IgD-negative memory B cell (primary cell): Measurements from ENCODE around the gene PNCK. TPM values are rescaled to one million over a fixed set of nuclear protein-coding genes. Genes with fewer than 3 reads are reported as not detected.

Source experiments
- H3K27ac Mint-ChIP-seq, 3 donors: one replicate each; pipeline ENCODE4 v1.8.0; 2020 to 2022; ENCODE audit warnings: mild to moderate bottlenecking in 3 of 3, mixed read lengths in 3 of 3, moderate library complexity in 1 of 3
- H3K27me3 Mint-ChIP-seq: one replicate; pipeline ENCODE4 v1.8.0; 2021; ENCODE audit warnings: mixed read lengths
- H3K36me3 Mint-ChIP-seq: one replicate; pipeline ENCODE4 v1.8.0; 2020; ENCODE audit warnings: mild to moderate bottlenecking, mixed read lengths
- H3K4me1 Mint-ChIP-seq, 3 donors: one replicate each; pipeline ENCODE4 v1.8.0; 2020 to 2022; ENCODE audit warnings: mixed read lengths in 3 of 3, mild to moderate bottlenecking in 1 of 3
- H3K4me3 Mint-ChIP-seq, 4 donors: one replicate each; pipeline ENCODE4 v1.8.0; 2020 to 2022; ENCODE audit warnings: mild to moderate bottlenecking in 4 of 4, mixed read lengths in 4 of 4, moderate library complexity in 3 of 4
- H3K9me3 Mint-ChIP-seq, 3 donors: one replicate each; pipeline ENCODE4 v1.8.0; 2020 to 2021; ENCODE audit warnings: mixed read lengths in 3 of 3, mild to moderate bottlenecking in 1 of 3
- polyA plus RNA-seq: library from polyadenylated mRNA; unstranded; fragments of 300-500 nt; fragmentation: Illumina TruSeq; gene quantifications from one replicate; pipeline ENCODE4 v1.2.3, GENCODE V29; 2021

PNCK gene
- polyA plus RNA-seq, 1 donor from 2014 or later, result not detected

- peaks cover 0 to 2% (median 0%) of the 10 kb centered on the region in 3 donors for H3K4me1 Mint-ChIP-seq
- peak within 1 kb of the TSS in 3 of 4 donors; percentile 28 to 74 (median 30) for H3K4me3 Mint-ChIP-seq
- H3K27ac Mint-ChIP-seq, result no peak within 1 kb of the TSS
- no peaks in the 10 kb centered on the region for H3K9me3 Mint-ChIP-seq
- no peaks in the 10 kb centered on the region for H3K36me3 Mint-ChIP-seq
- H3K27me3 Mint-ChIP-seq, result peaks cover 16% of the 10 kb centered on the region
These were observed 26.8 kb downstream of the PNCK start, which contains the start of gene DUSP9 for GRCh38 chrX:153646620-153647373. DUSP9 (plus strand) TSS chrX:153647203; CDS start chrX:153647954, 751 bp downstream.

- Mint-ChIP-seq H3K27me3 (peaks cover 21% of the 10 kb centered on the region), H3K36me3 (no peaks in the 10 kb centered on the region), H3K27ac (no peak overlapping the region), H3K9me3 (no peaks in the 10 kb centered on the region), H3K4me1 (peaks cover 0 to 2% (median 0%) of the 10 kb centered on the region in 3 donors), H3K4me3 (peak overlapping the region in 1 of 4 donors; percentile 11)
These were observed 27.6 kb downstream of the PNCK start for GRCh38 chrX:153645921-153646488.

- Mint-ChIP-seq H3K9me3 (no peaks in the 10 kb centered on the region), H3K27ac (peak overlapping the region in 1 of 3 donors; percentile 50), H3K4me1 (peaks cover 0 to 2% (median 0%) of the 10 kb centered on the region in 3 donors), H3K4me3 (peak overlapping the region in 1 of 4 donors; percentile 72), H3K27me3 (peaks cover 23% of the 10 kb centered on the region), H3K36me3 (no peaks in the 10 kb centered on the region)
These were observed 28.5 kb downstream of the PNCK start for GRCh38 chrX:153645151-153645550.

- H3K4me3 Mint-ChIP-seq, result peak overlapping the region in 1 of 4 donors; percentile 72
- peak overlapping the region in 1 of 3 donors; percentile 16 for H3K27ac Mint-ChIP-seq
- H3K9me3 Mint-ChIP-seq, result no peaks in the 10 kb centered on the region
- peaks cover 0 to 2% (median 0%) of the 10 kb centered on the region in 3 donors for H3K4me1 Mint-ChIP-seq
- H3K36me3 Mint-ChIP-seq, result no peaks in the 10 kb centered on the region
- H3K27me3 Mint-ChIP-seq, result peaks cover 23% of the 10 kb centered on the region
These were observed 29.1 kb downstream of the PNCK start for GRCh38 chrX:153644356-153645125.

GRCh38 chrX:153643431-153644351 is 29.9 kb downstream of the PNCK start:
- Mint-ChIP-seq H3K4me1 (peaks cover 0 to 2% (median 0%) of the 10 kb centered on the region in 3 donors), H3K27me3 (peaks cover 23% of the 10 kb centered on the region), H3K4me3 (peak overlapping the region in 2 of 4 donors; percentile 76 to 78), H3K36me3 (no peaks in the 10 kb centered on the region), H3K27ac (no peak overlapping the region), H3K9me3 (no peaks in the 10 kb centered on the region)

GRCh38 chrX:153642655-153643430 is 30.8 kb downstream of the PNCK start:
- Mint-ChIP-seq H3K4me3 (peak overlapping the region in 2 of 4 donors; percentile 55 to 68), H3K27ac (peak overlapping the region in 1 of 3 donors; percentile 92), H3K9me3 (no peaks in the 10 kb centered on the region)

GRCh38 chrX:153642051-153642654 is 31.5 kb downstream of the PNCK start:
- Mint-ChIP-seq H3K4me1 (peaks cover 0 to 2% (median 0%) of the 10 kb centered on the region in 3 donors), H3K36me3 (no peaks in the 10 kb centered on the region), H3K27me3 (peaks cover 23% of the 10 kb centered on the region), H3K27ac (peak overlapping the region in 1 of 3 donors; percentile 92), H3K9me3 (no peaks in the 10 kb centered on the region), H3K4me3 (no peak overlapping the region)

More at GRCh38 chrX:153642655-153643430, 30.8 kb downstream of the PNCK start:
- Mint-ChIP-seq H3K4me1 (peaks cover 0 to 2% (median 0%) of the 10 kb centered on the region in 3 donors), H3K36me3 (no peaks in the 10 kb centered on the region), H3K27me3 (peaks cover 23% of the 10 kb centered on the region)

- H3K9me3 Mint-ChIP-seq, result no peaks in the 10 kb centered on the region
- peaks cover 0 to 2% (median 0%) of the 10 kb centered on the region in 3 donors for H3K4me1 Mint-ChIP-seq
- no peaks in the 10 kb centered on the region for H3K36me3 Mint-ChIP-seq
- H3K4me3 Mint-ChIP-seq, result peak overlapping the region in 2 of 4 donors; percentile 39 to 76
- H3K27ac Mint-ChIP-seq, result no peak overlapping the region
- H3K27me3 Mint-ChIP-seq, result peaks cover 23% of the 10 kb centered on the region
These were observed 32.0 kb downstream of the PNCK start for GRCh38 chrX:153641627-153642026.

GRCh38 chrX:153640736-153641575 is 32.7 kb downstream of the PNCK start:
- Mint-ChIP-seq H3K36me3 (no peaks in the 10 kb centered on the region), H3K4me3 (peak overlapping the region in 1 of 4 donors; percentile 76)

GRCh38 chrX:153640045-153640686 is 33.4 kb downstream of the PNCK start:
- Mint-ChIP-seq H3K9me3 (no peaks in the 10 kb centered on the region), H3K27me3 (peaks cover 18% of the 10 kb centered on the region), H3K36me3 (no peaks in the 10 kb centered on the region), H3K27ac (no peak overlapping the region), H3K4me1 (peaks cover 0 to 4% (median 0%) of the 10 kb centered on the region in 3 donors), H3K4me3 (no peak overlapping the region)

More at GRCh38 chrX:153640736-153641575, 32.7 kb downstream of the PNCK start:
- peaks cover 21% of the 10 kb centered on the region for H3K27me3 Mint-ChIP-seq
- peak overlapping the region in 1 of 3 donors; percentile 53 for H3K27ac Mint-ChIP-seq
- H3K9me3 Mint-ChIP-seq, result no peaks in the 10 kb centered on the region
- H3K4me1 Mint-ChIP-seq, result peaks cover 0 to 2% (median 0%) of the 10 kb centered on the region in 3 donors

- Mint-ChIP-seq H3K9me3 (no peaks in the 10 kb centered on the region), H3K4me1 (peaks cover 0 to 6% (median 0%) of the 10 kb centered on the region in 3 donors), H3K4me3 (peak overlapping the region in 1 of 4 donors; percentile 60), H3K27ac (no peak overlapping the region), H3K27me3 (peaks cover 23% of the 10 kb centered on the region), H3K36me3 (no peaks in the 10 kb centered on the region)
These were observed 34.2 kb downstream of the PNCK start for GRCh38 chrX:153639177-153640044.
